HG02973 (cell line): ENCODE measurements around the gene CCND2.
"Not testable (repeated sequence)": the region's sequence is repeated elsewhere in the genome, so short reads cannot be mapped to it uniquely, and the experiment has no call there.

Source experiments
- ATAC-seq: cut with Tn5 transposase; IDR thresholded peaks from one replicate; pipeline ENCODE4 v1.9.1; 2021; ENCODE audit warnings: moderate library complexity; ENCODE audit not compliant: unreplicated experiment

CCND2 gene

DNA sequence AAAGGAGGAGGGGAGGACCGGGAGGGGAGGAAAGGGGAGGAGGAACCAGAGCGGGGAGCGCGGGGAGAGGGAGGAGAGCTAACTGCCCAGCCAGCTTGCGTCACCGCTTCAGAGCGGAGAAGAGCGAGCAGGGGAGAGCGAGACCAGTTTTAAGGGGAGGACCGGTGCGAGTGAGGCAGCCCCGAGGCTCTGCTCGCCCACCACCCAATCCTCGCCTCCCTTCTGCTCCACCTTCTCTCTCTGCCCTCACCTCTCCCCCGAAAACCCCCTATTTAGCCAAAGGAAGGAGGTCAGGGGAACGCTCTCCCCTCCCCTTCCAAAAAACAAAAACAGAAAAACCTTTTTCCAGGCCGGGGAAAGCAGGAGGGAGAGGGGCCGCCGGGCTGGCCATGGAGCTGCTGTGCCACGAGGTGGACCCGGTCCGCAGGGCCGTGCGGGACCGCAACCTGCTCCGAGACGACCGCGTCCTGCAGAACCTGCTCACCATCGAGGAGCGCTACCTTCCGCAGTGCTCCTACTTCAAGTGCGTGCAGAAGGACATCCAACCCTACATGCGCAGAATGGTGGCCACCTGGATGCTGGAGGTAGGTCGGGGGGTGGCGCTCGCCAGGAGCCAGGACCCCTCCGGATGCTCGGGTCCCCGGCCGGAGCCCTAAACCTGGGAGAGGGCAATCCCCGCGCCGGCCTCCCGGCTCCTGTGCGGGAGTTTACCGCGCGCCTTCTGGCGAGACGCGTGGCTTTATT lies at the start of gene CCND2:
TSS of gene CCND2 (plus strand) at position 111 of the 744 bp plus-strand sequence. CDS start at position 390, 279 bp downstream.
- no peak for ATAC-seq

DNA sequence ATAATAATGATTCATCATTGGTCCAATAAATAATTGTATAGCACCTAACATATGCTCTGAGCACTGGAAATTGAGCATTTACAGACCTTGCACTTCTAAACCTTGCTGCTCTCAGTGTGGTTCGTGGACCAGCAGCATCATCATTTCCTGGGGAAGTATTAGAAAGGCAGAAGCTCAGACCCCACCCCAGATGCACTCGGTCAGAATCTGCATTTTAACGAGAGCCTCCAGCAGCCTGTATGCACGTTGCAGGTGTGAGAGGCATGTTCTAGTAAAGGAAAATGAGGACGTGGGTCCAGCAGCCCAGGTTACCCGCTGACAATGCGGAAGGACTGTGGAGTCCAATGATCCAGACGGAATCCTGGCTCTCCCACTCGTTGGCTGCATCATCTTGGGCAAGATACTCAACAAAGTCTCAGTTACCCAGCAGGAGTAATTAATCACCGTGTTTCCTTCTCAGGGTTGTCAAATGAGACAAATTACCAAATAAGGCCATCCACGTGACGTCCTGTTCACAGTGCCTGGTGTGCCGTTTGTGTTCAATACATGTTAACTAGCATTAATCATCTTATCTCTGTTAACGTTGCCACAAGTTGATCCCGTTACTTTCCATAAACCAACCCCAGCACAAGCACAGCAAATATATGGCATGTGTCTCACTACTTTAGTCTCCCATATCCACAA lies 49.2 kb upstream of the CCND2 start:
- no peak for ATAC-seq

DNA sequence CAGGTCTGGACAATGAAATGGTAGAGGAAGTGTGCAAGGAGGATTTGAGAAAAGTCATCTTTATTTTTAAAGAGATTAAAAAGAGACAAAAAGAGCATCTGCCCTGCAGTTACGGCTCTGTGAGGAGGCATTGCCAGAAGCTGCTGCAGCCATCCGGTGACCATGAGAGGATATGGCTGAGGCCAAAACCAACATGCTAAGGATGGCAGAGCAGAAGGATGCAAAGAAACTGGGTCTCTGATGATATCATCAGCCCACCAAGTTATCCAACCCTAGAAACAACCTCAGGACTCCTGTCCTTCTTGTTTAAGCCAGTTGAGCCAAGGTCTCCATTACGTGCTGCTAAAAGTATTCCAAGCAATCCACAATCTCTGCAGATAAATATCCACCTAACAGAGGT lies 48.0 kb upstream of the CCND2 start:
- ATAC-seq, result no peak

DNA sequence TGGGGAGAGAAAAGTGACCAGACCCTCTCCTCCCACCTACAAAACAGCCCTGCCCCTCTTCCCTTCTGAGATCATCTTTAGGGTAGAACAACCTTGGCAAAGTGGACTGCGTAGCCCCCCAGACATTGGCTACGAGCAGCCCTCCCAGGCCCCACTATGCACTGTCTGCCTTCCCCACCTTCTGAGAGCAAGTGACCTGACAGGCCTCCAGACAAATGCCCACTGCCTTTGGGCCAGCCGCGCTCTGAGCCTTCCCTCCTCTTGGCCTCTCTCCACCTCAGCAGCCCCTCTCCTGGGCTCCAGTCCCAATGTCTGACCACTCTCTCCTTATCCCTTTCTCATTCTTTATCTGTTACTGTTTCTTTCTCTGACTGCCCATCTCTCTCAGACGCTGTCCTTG lies 46.5 kb upstream of the CCND2 start:
- ATAC-seq, result no peak

DNA sequence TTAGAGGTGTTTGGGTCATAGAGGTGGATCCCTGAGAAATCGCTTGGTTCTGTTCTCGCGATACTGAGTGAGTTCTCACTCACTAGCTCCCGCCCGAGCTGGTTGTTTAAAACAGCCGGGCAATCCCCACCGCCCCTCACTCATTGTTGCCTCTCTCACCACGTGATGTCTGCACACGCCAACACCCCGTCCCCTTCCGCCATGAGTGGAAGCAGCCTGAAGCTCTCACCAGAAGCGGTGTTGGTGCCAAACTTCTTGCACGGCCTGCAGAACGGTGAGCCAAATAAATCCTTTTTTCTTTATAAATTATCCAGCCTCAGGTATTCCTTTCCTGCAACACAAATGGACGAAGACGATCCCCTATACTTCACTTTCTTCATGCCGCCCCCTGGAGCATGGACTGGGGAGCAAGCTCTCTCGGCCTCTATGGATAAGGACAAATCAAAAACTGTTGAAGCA lies 45.4 kb upstream of the CCND2 start:
- no peak for ATAC-seq

DNA sequence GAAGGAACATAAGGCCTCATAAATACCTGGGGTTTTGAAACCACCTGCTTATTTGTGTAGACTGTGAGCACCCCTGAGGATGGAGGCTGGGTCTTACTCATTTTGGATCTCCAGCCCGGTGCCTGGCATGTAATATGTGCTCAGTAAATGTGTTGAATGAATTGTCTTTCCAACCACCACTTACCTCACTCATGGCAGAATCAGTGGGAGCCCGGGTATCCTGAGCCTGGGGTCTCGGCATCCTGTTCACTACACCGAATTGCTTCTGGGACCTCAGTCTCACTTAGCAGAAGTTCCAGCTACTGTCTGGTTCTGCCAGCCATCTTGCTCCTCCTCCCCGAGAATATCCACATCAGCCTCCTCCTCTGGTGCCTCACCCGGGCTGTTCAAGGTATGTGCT lies 43.0 kb upstream of the CCND2 start:
- ATAC-seq, result no peak

DNA sequence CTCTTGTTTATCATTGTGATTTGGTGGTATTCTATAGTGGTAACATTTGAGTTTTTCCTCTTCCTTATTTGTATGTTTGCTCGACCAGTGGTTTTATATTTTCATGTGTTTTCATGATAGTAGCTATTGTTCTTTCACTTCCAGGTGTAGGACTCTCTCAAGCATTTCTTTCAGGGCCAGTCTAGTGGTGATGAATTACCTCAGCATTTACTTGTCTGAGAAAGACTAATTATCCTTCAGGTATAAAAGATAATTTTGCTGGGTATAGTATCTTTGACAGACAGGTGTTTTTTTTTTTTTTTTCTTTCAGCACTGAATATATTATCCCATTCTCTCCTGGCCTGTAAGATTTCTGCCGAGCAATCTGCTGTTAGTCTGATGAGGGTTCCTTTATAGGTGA lies 35.0 kb upstream of the CCND2 start:
- ATAC-seq, result no peak

DNA sequence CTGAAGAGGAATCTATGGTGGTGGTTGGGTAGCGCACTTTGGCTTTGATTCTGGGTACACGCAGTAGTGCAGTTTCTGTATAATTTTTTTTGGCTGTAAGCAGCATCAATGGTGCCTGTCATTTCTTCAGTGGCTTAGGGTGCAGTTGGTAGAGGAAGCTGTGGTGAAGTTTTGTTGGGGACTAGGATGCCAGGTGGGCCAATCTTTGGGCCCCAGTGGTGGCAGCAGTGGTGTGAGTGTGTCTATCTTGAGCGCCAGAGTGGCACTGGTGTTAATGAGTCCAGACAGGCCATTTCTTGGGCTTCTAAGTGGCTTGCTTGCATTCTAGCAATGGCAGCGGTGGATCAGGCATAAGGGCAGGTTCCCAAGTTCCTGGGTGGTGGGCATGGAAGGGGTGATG lies 33.8 kb upstream of the CCND2 start:
- no peak for ATAC-seq

DNA sequence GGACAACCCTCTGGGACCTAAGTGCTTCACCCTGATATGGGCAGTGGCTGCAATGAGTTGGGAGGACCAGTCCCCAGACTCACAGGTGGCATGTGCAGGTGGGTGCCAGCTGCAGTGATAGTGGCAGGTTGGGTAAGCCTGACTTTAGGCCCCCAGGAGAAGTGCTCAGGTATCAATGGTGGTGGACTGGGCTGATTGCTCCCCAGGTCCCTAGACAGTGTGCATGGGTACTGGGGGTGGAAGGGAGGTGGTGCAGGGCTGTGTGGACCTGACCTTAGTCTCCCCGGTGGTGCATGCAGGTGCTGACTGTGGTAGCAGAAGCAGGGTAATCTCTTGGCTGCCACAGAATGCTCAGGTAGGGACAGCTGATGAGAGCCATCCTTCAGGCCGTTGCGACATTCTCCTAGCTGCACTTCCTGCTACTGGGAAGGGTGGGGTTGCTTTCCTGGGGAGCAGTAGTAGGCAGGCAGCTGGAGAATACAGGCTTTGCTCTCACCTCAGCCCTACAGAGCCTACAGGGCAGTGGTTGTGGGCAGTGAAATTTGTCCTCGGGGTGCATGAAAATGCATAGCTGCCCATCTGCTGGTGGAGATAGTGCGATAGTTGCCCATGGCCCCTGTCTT lies 33.3 kb upstream of the CCND2 start:
- ATAC-seq, result no peak

DNA sequence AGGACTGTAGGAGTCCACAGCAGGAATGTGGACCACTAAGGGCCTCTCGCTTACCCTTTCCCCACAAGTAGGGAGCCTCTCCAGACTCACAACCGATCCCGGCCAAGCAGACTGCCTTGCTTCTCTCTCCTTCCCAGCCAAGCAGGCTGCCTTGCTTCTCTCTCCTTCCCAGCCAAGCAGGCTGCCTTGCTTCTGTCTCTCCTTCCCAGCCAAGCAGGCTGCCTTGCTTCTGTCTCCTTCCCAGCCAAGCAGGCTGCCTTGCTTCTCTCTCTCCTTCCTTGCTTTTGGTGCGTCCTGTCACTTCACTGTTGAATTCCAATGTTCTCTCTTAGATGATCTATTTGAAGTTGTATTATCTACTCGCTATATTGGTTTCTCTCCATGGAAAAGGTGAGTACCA lies 32.6 kb upstream of the CCND2 start:
- no peak for ATAC-seq

DNA sequence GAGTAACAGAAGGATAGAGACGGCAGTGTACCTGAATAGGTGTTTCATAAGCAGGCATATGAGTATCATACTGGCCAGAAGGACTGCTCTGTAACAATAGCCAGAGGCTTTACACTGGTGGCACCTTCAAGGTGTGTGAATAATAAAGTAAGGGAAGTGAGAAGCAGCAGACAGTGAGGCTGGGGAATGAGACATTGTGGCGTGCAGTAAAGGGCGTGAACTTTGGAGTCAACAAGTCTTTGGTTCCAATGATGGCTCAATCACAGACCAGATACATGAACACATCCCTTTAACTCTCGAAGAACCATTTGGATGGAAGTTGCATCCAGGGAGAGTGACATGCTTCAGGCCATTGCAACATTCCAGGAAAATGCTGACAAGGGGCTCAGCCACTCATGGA lies 32.0 kb upstream of the CCND2 start:
- no peak for ATAC-seq

DNA sequence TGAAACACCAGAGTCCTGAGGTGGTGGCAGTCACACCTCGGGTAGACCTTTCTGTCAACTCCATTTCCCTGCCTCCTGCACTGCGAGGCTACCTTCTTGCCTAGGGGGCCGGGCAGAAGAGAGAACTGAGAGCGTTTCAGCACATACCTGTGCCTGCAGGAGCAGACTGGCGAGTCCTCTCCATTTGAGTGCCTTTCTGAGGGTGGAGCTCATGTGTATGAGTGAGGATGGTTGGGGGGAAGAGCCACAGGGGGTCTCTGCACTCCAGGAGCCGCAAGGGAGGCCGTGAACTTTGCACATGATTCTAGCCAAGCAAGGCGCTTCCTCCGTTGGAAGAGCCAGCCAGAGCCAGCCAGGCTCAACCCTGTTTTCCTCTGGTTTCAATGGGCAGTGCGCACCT lies 31.0 kb upstream of the CCND2 start:
- ATAC-seq, result no peak

DNA sequence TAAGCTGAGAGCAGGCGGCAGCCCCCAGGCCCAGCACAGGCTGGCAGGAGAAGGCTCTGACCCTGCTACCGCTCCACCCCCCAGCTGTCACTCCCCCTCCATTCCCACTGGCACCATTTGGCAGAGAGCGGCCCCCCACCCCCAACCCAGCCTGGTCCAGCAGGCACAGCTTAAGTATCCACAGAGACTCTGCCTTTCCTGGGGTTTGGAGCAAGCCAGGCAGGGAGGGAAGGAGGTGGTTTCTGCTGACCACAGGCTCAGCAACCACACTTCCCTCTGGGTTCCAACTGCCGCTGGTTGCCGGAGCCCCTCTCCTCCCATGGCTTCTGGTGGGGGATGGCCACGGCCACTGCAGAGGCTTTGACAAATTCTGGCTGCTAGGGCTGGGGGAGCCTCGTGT lies 30.5 kb upstream of the CCND2 start:
- ATAC-seq, result no peak

DNA sequence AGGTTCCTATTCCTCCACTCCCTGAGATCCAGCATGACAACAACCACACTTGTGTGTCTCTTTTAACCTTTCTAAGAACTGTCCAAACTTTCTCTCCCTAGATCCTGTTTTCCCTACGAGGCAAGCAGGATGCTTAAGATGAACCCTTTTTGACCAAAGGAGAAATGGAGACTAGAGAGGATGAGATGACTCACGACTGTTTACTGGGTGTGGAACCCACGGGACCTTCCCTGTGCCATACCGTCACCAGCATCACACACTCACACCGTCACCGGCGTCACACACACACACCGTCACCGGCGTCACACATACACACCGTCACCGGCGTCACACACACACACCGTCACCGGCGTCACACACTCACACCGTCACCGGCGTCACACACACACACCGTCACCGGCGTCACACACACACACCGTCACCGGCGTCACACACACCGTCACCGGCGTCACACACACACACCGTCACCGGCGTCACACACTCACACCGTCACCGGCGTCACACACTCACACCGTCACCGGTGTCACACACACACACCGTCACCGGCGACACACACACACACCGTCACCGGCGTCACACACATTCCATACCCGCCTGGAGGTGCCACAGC lies 30.0 kb upstream of the CCND2 start:
- ATAC-seq, result not testable (repeated sequence)

DNA sequence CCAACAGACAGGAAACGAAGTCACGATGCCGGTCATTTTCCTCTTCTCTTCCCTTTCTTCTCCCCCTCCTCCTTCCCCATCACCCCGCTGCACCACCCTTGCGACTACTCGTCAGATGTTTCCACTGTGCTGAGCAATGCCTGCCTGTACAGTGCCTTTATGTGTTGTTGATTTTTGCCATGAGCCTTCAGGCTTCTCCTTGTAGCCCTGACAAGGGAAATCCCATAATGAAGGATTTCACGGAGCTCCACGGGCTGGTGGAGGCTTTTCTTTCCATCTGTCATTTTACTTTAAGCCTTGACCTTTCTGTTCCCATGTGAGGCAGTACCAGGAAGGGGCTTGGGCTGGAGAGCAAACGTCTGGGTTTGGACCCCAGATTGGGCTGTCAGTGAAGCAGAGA lies 28.7 kb upstream of the CCND2 start:
- ATAC-seq, result no peak

DNA sequence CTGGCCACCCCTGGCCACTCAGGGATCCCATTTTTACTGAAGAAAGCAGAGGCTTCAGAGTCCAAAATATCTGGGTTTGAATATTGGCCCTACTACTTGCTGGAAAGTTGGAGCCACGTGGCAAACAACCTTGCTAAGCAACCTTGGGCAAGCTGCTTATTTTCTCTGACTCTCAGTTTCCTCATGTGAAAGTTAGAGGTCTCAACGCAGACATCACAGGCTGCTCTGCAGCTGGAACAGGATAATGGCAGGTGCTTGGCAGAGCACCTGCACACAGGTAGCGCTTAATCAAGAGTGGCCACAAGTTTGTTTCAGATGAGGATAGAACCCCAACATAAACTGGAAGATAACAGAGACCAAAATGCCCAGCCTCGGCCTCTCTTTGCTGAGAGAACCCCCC lies 28.1 kb upstream of the CCND2 start:
- ATAC-seq, result no peak

DNA sequence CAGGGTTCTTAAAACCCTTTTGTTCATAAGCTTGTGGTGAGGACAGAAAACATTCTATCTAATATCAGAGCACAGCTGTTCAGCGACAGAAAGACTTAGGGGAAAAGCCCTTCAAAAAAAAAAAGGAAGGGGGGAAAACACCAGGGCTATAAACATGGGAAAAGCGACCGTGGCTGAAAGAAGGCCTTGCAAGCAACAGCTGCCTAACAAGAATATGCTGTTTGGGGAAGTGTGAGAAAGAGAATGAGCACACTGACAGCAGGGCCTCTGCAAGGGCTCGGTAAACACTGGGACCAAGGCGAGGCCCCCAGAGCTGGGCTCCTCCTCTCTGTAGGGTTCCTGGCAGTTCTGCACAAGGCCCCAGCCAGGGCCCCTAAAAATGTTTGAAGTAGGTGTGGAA lies 27.4 kb upstream of the CCND2 start:
- no peak for ATAC-seq

DNA sequence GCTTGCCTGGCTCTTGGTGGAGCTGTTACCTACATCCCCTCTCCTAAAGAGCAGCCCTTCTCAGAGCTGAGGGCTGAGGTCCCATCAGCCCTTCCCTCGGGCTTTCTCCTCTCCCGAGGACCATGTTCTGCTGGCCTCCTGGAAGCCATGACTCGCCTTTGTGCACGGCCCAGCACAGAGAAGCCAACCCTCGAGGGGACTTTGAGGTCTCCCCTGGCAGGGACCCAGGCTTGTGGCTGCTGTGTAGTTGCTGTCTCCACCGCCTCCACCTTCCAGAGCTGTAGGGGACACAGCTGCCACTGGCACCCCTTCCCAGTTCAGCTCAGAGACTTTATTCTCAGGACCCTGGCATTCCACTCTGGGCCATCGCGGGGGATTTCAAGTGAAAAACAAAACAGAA lies 22.9 kb upstream of the CCND2 start:
- no peak for ATAC-seq

DNA sequence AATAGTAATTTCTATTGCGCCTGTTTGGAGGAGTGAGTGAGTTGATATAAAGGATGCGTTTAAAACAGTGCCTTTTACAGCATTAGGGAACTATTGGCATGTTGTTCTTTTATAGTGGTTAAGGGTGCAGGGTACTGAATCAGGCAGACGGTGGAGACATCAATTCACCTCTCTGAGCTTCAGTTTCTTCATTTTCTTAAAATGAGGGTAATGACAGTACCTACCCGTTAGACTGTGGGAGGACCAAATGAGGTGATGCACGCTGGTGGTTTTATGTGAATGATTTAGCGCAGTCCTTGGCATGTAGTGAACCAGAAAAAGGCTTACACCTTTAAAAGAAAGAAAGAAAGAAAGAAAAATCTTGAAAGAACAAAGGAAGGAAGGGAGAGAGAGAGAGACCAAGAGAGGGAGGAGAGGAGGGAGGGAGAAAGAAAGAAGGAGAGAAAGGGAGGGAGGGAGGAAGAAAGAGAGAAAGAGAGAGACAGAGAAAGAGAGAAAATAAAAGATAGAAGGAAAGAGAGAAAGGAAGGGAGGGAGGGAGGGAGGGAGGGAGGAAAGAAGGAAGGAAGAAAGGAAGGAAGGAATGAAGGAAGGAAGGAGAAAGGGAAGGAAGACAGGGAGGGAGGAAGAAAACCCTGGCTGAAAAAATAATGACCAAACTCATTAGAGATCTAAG lies 22.2 kb upstream of the CCND2 start:
- no peak for ATAC-seq

DNA sequence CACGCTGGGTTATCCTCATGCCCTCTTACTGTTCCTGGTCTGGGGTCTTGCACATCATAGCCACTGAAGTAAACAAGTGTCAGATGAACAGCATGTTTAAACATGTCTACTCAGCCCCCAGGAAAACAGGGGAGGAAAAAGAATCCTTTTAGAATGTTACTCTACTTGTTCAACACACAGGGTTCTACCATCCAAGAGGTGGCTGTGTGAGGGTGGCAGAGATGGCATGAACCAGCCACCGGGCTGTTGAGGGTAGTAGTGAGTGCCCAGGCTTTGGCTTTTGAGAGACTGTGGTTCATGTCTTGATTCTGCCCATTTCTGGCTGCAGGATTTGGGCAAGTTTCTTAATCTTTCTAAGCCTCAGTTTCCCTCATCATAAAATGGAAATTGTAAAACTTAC lies 21.6 kb upstream of the CCND2 start:
- ATAC-seq, result no peak

DNA sequence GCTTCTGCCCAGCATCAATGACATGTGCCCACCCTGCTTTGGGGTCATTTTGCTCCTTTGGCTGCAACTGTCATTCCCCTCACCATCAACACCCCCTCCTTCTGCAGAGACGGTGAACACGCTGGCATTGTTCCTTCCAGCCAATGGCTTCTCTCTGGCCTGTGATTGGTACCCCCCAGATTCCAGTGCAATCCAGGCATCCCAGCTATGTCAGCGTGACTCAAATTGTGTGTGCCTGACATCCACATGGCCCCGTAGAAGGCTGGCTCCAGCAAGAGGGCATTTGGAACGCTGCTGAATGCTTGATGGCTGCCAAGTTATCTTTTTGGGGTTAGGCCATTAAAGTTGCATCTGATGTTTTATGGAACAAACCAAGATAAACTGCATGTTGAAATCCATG lies 21.0 kb upstream of the CCND2 start:
- no peak for ATAC-seq
